Stimulated activated CD8-positive, alpha-beta memory T cell treated with anti-CD3 and anti-CD28 coated beads, Interleukin-15, amount 100 ng/mL, for 4 hours (primary cell): ENCODE data around the gene SLC9A7.
"Not testable (repeated sequence)": the region's sequence is repeated elsewhere in the genome, so short reads cannot be mapped to it uniquely, and the experiment has no call there.

Experiments used
- DNase-seq, 2 donors: peaks; one replicate each; pipeline ENCODE4 v3.0.0-alpha.2; 2020; ENCODE audit warnings: low read depth in 2 of 2

Gene SLC9A7

DNA sequence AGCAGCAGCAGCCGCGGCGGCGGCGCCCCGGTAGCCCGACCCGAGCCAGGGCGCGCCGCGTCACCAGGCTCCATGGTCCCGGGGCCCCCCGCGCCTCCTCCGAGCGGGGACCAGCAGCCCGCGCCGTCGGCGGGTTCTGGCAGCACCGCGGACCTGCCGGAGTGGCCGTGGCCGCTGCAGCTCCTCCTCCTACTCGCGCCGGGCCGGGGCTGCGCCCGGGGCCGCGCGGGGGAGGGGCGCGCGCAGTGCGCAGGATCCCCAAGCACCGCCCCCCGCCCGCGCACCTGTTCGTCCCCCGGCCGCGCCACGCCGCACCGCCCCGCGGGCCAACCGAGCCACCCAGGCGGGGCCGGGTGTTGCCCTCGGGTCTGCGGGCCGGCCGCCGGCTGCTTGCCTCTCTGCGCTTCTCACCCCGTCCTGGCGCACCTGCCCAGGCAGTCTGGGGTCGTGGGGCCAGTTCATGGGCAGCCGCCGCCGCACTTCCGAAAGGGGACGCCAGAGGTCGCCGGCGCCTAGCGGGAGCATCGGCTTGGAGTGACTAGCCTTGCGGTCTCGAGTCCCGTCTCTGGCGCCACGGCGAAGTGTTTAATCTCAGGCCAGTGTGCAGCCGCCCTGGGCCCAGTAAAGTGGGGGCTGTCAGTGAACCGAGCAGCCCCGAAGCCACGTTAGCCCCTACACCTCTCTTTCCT, at the start of gene SLC9A7:
Gene SLC9A7 (minus strand): TSS at position 163 of the 689 bp plus-strand sequence. CDS start 89 bp downstream, at position 74.
- DNase-seq = peak; percentile 50 to 59

DNA sequence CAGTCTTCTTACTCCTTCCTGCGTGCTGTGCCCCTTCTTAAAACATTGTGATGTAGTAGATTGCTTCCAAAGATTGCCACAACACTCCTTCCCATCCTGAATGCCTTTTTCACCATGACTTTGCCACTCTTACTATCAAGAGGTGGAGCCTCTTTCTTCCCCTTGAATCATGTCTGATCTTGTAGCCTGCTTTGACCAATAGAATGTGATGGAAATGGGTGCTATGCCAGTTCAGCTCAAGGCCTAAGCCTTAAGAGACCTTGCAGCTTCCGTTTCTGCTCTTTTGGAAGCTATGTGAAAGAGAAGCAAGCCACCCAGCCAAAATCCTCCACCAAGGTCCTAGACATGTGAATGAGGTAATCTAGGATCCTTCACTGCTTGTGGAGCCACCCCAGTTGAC, 46.4 kb upstream of the SLC9A7 start:
- DNase-seq = no peak

DNA sequence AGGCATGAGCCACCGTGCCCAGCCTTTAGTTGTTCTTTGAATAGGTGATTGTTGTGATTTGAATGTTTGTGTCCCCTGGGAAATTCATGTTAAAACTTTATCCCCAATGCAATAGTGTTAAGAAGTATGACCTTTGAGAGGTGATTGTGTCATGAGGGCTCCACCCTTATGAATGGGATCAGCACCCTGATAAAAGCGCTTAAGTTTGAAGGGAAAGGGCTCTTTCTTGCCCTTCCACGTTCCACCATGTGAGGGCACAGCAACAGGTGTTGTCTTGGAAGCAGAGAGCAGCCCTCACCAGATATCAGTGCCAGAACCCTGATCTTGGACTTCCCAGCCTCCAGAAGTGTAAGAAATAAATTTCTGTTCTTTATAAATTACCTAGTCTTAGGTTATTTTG, 44.2 kb upstream of the SLC9A7 start:
- DNase-seq = no peak

DNA sequence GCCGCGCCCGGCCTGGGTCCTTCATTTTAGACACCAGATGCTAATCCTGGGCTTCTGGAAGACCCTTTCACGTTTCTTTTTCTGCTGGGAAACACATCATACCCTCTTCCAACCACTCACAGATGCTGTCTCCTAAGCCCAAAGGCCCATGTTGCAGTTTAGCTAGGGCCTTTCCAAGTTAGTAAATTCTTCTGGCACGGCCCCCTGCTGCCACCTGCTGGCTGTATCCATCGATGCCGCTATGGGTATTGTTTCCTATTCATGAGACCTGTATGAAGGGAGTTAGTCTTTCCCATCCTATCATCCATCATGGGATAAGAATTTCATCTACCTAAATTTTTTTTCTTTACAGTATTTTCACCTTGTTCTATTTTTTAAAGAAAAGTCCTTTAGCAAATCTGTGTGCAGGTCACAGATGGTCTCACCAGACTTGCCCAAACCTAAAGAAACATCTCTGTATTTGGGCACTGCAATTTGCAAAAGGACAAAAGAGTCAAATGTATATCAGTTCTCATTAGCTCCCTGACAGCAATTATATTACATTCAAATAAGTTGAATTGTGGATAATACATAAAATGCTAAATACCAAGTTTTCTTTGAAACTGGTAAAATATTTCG, 37.8 kb upstream of the SLC9A7 start:
- peak; percentile 9 to 50 for DNase-seq

DNA sequence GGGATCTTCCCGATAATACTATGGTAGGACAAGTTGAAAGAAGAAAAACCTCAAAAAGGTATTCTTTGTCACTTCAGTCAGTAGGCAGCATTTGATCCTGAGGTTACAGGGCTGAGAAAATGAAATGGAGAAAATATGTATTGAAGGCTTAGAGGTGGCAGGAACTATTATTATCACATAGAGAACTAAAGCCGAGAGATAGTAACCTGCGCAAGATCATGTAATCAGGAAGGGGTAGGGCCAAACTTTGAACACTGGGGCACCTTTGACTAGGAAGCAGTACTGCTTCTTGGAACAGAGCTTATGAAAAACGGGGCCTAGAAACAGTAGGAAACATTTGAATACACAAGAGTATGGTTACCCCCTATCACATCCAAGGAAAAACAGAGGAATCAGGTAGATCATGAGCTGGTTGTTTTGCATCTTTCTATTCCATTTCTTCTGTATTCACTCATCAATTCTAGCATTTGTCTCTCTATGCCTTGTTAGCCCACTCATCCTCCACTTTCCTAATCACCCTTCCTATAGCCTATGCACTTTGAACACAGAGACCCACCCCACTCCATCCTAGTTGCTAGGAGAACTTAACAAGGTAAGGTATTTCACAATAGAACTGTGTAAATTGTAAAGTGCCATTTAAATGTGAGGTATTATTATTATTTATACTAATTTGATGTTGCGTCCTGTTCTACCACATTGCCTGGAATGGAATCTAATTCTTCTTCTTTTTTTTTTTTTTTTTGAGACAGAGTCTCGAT, 34.6 kb upstream of the SLC9A7 start:
- no peak for DNase-seq

DNA sequence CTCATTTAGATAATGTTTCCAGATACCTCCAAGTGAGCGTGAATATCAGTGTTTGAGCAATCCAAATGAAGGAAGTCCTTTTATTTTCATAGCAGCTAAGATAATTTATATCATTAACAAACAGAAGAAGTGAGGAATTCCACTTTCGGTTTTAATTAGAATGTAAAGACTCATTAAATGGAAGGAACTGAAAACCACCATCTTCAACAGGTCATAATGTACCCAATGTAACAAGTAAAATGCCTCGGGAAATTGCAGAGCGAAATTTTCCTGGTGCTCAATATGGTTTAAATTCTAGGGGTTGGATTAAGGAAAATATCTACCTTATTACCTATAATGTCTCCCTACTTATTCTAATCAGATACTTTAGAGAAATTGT, 33.9 kb upstream of the SLC9A7 start:
- DNase-seq = no peak

DNA sequence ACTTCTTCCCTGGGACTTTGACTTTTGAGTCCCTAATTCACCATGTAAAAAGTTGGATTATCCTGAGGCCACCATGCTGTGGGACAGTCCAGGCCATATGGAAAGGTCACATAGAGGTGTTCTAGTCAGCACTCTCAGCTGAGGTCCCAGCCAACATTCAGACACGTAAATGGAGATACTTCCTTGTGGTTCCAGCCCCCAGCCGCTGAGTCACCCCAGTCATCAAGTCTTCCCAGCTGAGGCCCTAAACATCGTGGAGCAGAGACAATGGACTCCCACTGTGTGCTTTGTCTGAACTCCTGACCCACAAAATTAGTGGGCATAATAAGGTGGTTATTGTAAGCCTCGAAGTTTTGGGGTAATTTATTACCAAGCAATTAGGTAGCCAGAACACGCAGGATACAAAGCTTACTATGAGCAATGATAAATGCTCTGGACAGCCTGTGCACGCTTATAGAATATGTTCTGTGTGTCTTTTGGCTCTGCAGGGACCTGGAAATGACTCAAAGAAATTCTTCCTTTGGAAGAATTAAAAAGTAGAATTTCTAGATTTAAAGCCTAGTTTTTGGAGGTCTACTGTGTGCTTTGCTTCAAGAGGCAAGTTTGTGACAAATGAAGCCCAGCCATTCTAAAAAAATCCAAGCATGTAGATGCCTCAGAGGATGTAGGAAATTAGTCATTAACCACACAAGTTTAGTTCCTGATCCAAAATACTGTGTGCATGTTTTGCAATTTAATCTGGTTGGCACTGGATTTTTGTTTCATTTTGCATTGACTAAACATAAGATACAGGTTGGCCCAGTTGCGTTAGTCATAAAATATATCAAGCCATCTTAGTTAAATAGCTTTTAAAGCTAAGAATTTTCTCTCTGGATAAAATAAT, 33.2 kb upstream of the SLC9A7 start:
- DNase-seq = no peak

DNA sequence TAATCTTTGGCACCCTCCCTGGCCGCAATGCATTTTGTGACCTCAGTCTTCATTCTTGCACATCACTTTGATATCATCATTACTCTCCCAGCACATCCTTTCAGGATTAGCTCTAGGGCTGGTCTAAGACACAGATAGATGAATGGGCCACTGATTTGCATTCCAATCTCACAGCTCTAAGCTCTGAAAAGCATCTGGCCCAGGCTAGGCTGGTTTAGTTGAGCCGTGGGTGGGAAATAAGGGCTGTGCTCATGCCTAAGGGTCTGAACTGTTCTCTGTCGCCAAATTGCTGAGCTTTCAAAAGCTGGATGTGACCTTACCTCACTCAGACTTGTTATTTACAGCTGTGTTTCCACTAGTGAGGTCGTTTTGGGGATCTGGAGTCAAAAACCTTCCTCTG, 30.0 kb upstream of the SLC9A7 start:
- no peak for DNase-seq

DNA sequence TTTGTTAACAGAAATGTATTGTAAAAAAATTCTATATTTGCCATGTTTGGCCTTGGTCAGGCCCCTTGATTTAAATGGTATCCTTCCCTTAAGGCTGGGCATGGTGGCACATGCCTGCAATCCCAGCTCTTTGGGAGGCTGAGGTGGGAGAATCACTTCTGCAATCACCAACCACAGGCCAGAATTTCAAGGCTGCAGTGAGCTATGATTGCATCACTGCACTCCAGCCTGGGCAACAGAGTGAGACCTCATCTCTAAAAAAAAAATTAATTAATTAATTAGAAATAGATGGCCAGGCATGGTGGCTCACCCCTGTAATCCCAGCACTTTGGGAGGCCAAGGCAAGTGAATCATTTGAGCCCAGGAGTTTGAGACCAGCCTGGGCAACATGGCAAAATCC, 25.5 kb upstream of the SLC9A7 start:
- not testable (repeated sequence) for DNase-seq

DNA sequence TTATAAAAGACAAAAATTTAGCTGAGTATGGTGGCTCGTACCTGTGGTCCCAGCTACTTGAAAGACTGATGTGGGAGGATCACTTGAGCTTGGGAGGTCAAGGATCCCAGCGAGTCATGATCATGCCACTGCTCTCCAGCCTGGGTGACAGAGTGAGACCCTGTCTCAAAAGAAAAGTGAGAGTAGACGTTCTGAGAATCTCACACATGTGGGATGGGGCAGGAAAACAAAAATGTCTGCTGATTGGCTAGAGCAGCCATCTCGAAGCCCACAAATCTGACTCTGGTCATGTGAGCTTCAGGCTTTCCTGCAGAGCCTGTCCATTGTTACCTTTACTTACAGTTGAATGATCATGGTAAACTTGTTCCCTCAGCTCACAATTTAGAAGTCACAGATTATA, 23.1 kb upstream of the SLC9A7 start:
- no peak for DNase-seq

DNA sequence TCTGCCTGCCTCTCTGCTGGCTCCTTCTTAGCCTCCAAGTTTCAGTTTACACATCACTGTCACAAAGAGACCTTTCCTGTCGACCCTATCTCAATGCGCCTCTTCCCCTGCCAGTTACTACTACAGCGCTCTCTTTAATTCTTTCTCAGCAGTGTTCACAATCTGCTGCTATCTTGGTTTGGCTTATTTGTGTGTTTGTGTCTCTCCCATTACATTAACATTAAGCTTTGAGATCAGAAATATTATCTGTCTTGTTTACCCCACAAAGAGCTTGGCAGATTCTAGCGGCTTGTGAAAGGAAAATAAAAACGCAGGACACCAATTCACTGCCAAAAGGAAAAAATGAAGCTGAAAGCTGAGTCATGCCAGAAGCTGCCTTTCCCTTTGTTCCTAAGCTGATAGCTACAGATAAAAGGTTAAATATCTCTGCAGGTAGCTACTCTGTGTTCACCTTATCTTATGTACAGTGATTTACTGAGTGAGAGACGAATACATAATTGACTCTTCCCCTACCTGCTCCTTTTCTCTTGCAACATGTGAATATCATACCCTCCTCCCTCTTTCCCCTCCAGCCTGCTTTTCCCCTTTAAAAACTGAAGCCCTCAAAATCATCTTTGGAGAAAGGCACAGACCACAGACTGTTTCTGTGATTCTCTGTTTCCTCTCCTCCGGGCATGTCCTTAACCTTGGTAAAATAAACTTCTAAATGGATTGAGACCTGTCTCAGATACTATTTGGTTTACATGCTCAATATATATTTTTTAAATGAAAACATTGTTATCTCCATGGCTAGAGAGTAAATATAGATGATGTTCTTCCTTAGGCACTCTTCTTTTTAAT, 19.3 kb upstream of the SLC9A7 start:
- no peak for DNase-seq

DNA sequence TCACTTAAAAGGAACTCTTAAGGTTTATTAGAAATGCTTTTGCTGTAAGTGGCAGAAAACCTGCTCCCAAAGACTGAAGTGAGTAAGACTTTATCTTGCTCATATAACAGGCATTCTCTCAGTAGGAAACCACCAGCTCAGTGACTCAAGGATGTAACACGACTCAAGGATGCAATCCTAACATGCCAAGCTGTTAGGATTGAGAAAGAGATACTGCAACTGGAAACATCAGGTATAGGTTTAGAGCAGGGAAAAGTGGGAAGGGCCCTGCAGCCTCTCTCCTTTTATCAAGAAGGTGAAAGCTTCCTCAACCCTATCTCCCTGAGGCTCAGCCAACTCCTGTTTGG, 11.9 kb upstream of the SLC9A7 start:
- DNase-seq = no peak

DNA sequence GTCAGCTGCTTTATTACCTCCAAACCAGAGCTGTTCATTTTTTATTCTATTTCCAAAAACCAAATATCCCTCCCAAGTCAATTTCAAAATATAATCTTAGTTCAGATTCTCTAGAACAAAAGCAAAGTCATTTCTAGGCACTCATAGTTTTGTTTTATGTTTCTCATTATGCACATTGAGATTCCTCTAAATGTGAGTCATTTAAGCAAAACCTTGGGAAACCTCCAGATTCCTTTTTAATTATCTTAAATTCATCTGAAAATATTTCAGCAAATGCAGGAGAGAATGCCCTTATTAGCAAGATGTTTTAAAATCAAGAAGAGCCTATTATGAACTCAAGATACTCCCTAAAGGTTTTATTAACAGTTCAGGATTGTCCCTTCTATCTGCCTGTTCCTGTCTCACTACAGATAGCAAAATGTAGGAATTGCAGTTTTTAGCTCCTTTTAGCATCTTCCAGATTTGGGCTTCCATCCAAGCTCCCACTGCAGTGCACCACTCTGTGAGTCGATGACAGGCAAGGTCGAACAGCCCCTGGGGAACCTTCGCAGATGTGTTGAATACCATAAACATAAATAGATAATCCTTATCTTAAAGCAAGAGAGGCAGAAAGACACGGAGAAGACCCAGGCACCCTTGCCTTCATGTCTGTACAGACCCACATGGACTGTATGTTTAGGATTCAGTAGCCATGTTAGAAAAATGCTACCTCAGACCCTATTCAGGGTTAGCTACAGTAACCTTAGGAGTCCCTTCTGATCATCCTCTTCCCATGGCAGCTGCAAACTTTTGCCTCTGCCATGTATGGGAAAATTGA, 11.3 kb upstream of the SLC9A7 start:
- no peak for DNase-seq

DNA sequence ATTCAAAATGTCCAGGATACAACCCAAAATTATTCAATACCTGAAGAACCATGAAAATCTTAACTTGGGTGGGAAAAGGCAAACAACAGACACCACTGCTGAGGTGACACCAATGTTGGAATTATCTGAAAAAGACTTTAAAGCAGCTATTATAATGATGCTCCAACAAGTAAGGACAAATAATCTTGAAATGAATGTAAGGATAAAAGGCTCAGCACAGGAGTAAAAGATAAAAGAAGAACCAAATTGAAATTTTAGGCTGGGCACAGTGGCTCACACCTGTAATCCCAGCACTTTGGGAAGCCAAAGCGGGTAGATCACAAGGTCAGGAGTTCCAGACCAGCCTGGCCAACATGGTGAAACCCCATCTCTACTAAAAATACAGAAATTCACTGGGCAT, 4.0 kb upstream of the SLC9A7 start:
- no peak for DNase-seq

DNA sequence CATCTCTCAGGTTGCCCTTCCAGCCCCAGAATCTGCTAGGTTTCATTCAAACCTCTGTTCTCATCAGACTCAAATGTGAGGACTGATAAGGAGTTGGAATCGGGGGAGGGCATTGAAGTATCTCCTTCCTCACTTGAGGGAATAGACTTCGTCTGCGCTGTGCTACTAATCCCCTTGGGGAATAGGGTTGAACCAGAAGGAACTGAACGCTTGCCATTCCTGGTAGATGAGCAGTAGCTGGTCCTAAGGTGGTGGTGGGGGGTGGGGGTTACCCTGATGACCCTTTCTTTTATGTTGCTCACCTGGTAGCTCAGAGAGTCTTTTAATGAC, 692 bp upstream of the SLC9A7 start:
- DNase-seq = no peak

DNA sequence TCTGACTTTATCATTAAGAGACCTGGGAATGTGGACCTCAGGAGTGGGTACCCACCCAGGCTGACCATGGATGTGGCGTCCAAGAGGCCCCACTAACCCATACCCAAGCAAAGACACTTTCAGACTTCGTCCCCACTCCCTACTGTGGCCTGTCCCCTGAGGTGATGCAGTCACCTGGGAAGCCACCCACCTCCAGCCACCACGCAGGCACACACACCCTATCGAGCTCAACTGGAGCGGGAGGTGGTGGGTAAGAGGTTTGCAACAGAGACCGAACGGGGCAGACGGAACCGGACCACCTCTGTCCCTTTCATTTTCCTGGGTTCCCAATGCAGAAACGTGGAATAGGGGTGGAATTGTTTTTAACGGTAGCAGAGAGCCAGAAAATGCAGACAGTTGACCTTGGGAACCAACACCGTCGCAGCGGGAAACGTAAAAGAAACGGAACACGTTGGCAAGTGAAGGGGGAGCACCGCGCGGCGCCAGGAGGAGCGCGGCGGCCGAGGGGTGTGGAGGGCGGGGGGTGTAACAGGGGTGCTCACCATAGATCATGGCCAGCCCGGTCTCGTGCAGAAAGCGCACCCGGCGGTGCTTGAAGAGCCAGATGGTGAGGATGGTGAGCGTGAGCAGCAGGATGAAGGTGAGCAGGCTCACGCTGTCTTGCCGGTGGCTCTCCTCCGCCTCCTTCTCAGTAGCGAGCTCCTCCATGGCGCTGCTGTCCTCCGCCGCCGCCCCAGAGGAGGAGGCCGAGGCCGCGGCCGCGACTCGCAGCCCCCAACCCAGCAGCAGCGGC, 559 bp downstream of the SLC9A7 start:
- no peak for DNase-seq

DNA sequence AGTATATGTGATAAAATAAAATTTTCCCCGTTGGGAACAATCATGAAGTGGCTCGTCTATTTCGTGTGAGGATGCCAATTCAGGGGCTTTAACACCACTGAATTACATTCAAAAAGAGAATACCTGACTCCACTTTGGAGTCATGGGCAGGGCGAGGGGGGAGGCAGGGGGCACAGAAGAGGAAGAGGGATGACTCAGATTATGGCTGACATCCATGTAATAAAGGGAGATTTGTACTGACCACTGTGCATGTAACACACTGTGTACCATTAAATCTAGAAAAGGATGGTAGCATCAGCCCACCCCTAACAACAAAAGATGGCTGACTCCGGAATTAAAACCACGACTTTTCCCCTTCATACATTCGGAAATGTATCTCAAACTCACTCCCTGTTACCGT, 1.3 kb downstream of the SLC9A7 start:
- no peak for DNase-seq

DNA sequence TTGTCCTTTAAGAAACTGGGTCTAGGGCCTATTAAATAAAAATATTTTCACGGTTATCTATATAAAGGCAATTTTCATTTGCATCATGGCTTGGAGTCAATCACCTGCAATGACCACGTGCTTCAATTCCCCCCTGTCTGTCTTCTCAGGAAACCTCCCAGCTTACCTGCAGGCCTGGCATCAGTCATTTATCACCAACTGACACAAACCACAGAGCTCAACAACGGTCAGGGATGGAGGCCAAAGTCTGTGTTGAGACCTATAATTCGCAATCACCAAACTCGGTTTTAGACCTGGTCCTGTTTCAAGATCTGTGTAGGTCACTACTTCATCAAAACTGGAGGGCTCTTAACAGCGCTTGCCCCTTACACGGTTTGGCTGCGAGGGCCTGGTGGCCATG, 1.9 kb downstream of the SLC9A7 start:
- no peak for DNase-seq

DNA sequence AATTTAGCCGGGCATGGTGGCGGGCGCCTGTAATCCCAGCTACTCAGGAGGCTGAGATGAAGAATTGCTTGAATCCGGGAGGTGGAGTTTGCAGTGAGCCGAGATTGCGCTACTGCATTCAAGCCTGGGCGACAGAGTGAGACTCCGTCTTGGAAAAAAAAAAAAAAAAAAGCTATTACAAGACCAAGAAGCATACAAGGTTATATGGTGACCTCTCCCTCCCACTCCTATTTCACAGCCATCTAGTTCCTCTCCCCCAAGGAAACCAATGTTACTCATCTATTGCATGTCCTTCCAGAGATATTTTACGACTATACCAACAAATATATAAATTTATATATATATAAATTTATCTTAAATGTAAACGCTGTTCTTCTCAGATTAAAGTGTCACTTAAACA, 3.2 kb downstream of the SLC9A7 start:
- no peak for DNase-seq

DNA sequence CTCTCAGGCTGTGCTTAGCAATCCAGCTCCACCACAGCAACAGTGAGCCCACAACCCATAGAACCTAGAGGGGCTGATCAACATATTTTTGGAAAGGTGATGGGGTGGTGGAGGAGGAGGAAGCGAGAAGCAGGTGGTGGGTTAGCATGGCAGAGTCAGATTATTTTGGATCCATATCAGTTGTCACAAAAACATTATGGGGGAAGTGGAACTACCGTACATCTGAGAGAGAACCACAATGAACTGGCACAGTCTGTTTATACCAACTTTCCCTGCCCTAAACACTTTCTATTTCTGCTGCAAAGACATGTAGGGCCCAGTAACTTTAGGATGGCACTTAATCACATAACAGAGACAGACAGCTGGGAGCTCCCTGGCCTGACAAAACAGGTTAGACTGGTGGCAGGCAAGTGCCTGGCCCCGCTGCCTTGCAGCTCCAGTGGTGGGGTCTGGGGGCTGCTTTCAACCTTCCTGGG, 4.3 kb downstream of the SLC9A7 start:
- no peak for DNase-seq
